Thymus (tissue), 11 donors: Measurements from ENCODE around the gene CD300LF. TPM values are rescaled to one million over a fixed set of nuclear protein-coding genes. Genes with fewer than 3 reads are reported as not detected.

Experiments
- DNase-seq, 9 donors: peaks; one replicate each; pipeline ENCODE4 v3.0.0-alpha.2; 2013; ENCODE audit warnings: low spot score in 9 of 9, low read depth in 6 of 9, missing footprints in 1 of 9
- H3K27ac ChIP-seq, 2 donors: one replicate each; pipeline ENCODE4 v1.5.1; 2013; ENCODE audit warnings: control low read depth in 1 of 2, low read depth in 1 of 2, low read length in 1 of 2, mild to moderate bottlenecking in 1 of 2, moderate library complexity in 1 of 2
- H3K27me3 ChIP-seq, 2 donors: one replicate each; pipeline ENCODE4 v1.5.1; 2013; ENCODE audit warnings: low read length in 1 of 2; ENCODE audit not compliant: control insufficient read depth in 2 of 2, insufficient read depth in 1 of 2
- H3K36me3 ChIP-seq, 2 donors: one replicate each; pipeline ENCODE4 v1.5.1; 2013; ENCODE audit warnings: low read length in 1 of 2, mild to moderate bottlenecking in 1 of 2, moderate library complexity in 1 of 2; ENCODE audit not compliant: control insufficient read depth in 2 of 2, insufficient read depth in 2 of 2
- H3K4me1 ChIP-seq, 2 donors: one replicate each; pipeline ENCODE4 v1.5.1; 2013; ENCODE audit warnings: low read length in 2 of 2; ENCODE audit not compliant: control insufficient read depth in 2 of 2, insufficient read depth in 2 of 2
- H3K4me3 ChIP-seq, 2 donors: one replicate each; pipeline ENCODE4 v1.5.1; 2013; ENCODE audit warnings: low read length in 2 of 2, control low read depth in 1 of 2, mild to moderate bottlenecking in 1 of 2
- H3K9me3 ChIP-seq, 2 donors: one replicate each; pipeline ENCODE4 v1.5.1; 2013; ENCODE audit warnings: low read length in 1 of 2, mild to moderate bottlenecking in 1 of 2; ENCODE audit not compliant: control insufficient read depth in 2 of 2, insufficient read depth in 1 of 2
- WGBS: extraction: QIAGEN DNeasy Blood & Tissue Kit; methylation state at CpG from one replicate; pipeline ENCODE4 v1.1.7; 2013; 5-methylcytosine and 5-hydroxymethylcytosine counted together
- polyA plus RNA-seq: library from polyadenylated mRNA; stranded (reverse); fragments of 200-250 nt; gene quantifications from one replicate; pipeline ENCODE4 v1.2.3, GENCODE V29; 2013
- total RNA-seq: library from RNA; stranded (reverse); fragments of 120-200 nt; gene quantifications from one replicate; pipeline ENCODE4 v1.2.4, GENCODE V29; 2013
- donor health status: healthy.

Gene CD300LF
- total and polyA plus RNA-seq, 2 donors, result 3.4 to 6.0 TPM

DNA sequence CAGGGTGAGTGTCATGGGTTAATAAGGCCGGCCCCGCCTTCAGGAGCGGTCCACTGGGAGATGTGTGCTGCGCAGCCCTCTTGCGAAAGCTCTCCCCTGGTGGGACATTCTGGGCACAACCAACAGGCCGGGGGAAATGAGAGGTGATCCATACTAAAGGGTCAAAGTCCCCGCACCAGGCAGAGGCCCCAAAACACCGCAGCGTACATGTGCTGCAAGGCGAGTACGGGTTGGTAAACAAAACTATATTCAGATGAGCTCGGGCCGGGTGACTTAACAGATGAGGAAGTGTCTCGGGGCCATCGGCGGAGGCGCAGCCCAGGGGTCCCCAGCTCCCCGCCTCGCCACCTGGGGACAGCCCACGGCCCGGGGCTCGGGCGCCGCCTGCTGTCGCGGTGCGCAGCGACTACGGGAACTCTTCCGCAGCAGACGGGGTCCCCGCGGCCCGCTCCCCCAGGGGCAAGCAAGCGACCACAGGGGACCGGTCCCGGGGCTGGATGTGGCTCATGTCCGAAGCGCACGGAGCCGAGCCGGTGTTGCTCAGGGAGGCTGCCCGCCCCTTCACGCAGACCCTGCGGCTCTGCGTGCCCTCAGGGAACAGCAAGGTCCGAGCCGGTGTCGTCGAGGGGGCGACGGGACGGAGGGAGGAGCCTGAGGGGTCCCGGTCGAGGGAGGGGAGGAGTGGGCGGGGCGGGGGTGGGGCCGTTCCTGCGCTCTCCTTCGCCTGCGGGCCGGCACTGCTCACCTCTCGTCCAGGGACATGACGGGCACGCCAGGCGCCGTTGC lies 24.0 kb upstream of the CD300LF start, which contains the start of gene RAB37:
Gene RAB37, plus strand, starts transcription at position 744 of the 786 bp plus-strand sequence. Its CDS starts 17 bp downstream, at position 761.
- 1% methylated on average over 67 of the region's 67 CpGs for WGBS
- Histone ChIP-seq H3K36me3 (peaks cover 0 to 3% of the 10 kb centered on the region in 2 donors), H3K27me3 (peaks cover 0 to 17% of the 10 kb centered on the region in 2 donors), H3K9me3 (peaks cover 0 to 3% of the 10 kb centered on the region in 2 donors), H3K4me3 (peak within 1 kb of the TSS; percentile 71 to 81), H3K27ac (peak within 1 kb of the TSS; percentile 93 to 96), H3K4me1 (peaks cover 22 to 58% of the 10 kb centered on the region in 2 donors)
- DNase-seq, result peak in 5 of 9 donors; percentile 33 to 86 (median 78)

- 96% methylated on average over 3 of the region's 3 CpGs for WGBS
- peaks cover 13 to 33% of the 10 kb centered on the region in 2 donors for H3K4me1 ChIP-seq
- DNase-seq, result no peak
Observed at GRCh38 chr17:74734256-74734655, 21.5 kb upstream of the CD300LF start.

GRCh38 chr17:74733365-74734122 lies 20.8 kb upstream of the CD300LF start:
- Histone ChIP-seq H3K4me1 (peaks cover 5 to 26% of the 10 kb centered on the region in 2 donors), H3K4me3 (no peak overlapping the region), H3K27ac (no peak overlapping the region), H3K9me3 (peaks cover 0 to 3% of the 10 kb centered on the region in 2 donors), H3K36me3 (no peaks in the 10 kb centered on the region), H3K27me3 (peaks cover 0 to 25% of the 10 kb centered on the region in 2 donors)
- no peak for DNase-seq
- WGBS, result 65% methylated on average over 9 of the region's 9 CpGs

More at GRCh38 chr17:74734256-74734655, 21.5 kb upstream of the CD300LF start:
- Histone ChIP-seq H3K4me3 (no peak overlapping the region), H3K36me3 (no peaks in the 10 kb centered on the region), H3K9me3 (peaks cover 0 to 3% of the 10 kb centered on the region in 2 donors), H3K27me3 (peaks cover 0 to 26% of the 10 kb centered on the region in 2 donors), H3K27ac (no peak overlapping the region)

- H3K4me1 ChIP-seq, result peaks cover 0 to 13% of the 10 kb centered on the region in 2 donors
- H3K27ac ChIP-seq, result no peak overlapping the region
- H3K36me3 ChIP-seq, result no peaks in the 10 kb centered on the region
- 88% methylated on average over 12 of the region's 12 CpGs for WGBS
- no peak for DNase-seq
- H3K4me3 ChIP-seq, result no peak overlapping the region
- peaks cover 0 to 3% of the 10 kb centered on the region in 2 donors for H3K9me3 ChIP-seq
- peaks cover 0 to 18% of the 10 kb centered on the region in 2 donors for H3K27me3 ChIP-seq
Observed at GRCh38 chr17:74732042-74732867, 19.5 kb upstream of the CD300LF start.

DNA sequence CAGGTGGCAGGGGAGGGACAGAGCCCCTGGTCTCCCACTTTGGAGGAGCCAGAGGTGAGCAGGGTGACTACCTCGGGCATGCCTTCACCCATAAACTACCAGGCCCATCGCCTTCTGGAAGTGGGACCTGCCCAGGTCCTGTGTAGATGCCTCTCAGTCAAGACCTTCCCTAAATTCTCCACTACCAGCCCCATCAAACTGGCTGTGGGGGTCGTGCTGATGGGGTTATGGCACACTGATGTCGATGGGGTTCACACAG lies 18.6 kb upstream of the CD300LF start:
- H3K4me3 ChIP-seq, result no peak overlapping the region
- H3K4me1 ChIP-seq, result peaks cover 0 to 5% of the 10 kb centered on the region in 2 donors
- 91% methylated on average over 4 of the region's 4 CpGs for WGBS
- no peaks in the 10 kb centered on the region for H3K36me3 ChIP-seq
- peaks cover 0 to 3% of the 10 kb centered on the region in 2 donors for H3K9me3 ChIP-seq
- no peak overlapping the region for H3K27ac ChIP-seq
- peaks cover 0 to 15% of the 10 kb centered on the region in 2 donors for H3K27me3 ChIP-seq
- no peak for DNase-seq

DNA sequence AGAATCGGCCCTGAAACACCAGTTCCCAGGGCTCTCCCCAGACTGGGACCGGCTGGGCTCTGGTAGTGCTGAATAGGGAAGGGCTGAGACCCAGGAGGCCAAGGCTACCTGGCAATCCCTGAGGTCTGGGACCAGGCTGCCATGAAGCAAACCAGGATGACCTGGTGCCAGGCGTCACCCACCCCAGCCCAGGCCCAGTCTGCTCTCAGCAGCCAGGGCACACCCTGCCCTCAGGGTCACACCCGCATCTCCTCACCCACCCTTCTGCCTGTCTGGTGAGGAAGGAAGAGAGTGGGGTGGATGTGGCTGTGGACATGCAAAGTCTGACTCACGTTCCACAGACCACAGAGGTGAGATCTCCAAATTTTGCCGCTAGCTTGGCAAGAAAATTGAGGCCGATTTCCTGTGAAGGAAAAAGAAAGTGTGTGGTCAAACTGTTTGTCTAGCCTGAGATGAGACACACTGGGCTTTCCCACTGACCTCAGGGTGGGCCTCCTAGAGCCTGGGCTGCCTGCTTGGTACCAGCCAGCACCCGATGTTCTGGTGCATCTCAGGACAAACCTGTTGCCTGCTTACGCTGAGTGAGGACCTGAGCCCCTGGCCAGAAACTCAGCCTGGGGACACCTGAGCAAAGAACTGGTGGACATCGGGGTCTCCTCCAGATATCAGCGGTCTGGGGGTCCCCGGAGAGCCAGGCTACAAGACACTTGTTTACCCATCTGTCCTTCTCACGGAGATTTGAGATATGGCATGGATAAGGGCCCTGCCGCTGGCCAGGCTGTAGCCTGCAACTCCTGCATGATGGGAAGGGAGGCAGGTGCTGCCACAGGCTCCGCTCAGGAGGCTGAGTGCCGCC lies 18.0 kb upstream of the CD300LF start:
- no peak for DNase-seq
- H3K27me3 ChIP-seq, result peaks cover 0 to 12% of the 10 kb centered on the region in 2 donors
- no peaks in the 10 kb centered on the region for H3K36me3 ChIP-seq
- H3K9me3 ChIP-seq, result peaks cover 0 to 3% of the 10 kb centered on the region in 2 donors
- H3K4me1 ChIP-seq, result no peaks in the 10 kb centered on the region
- H3K27ac ChIP-seq, result no peak overlapping the region
- WGBS, result 64% methylated on average over 16 of the region's 16 CpGs
- no peak overlapping the region for H3K4me3 ChIP-seq

GRCh38 chr17:74729866-74730265 lies 17.1 kb upstream of the CD300LF start:
- no peaks in the 10 kb centered on the region for H3K36me3 ChIP-seq
- peaks cover 0 to 9% of the 10 kb centered on the region in 2 donors for H3K27me3 ChIP-seq
- DNase-seq, result no peak
- no peaks in the 10 kb centered on the region for H3K4me1 ChIP-seq
- no peak overlapping the region for H3K4me3 ChIP-seq
- H3K9me3 ChIP-seq, result peaks cover 0 to 3% of the 10 kb centered on the region in 2 donors
- WGBS, result 97% methylated on average over 15 of the region's 15 CpGs
- H3K27ac ChIP-seq, result no peak overlapping the region

DNA sequence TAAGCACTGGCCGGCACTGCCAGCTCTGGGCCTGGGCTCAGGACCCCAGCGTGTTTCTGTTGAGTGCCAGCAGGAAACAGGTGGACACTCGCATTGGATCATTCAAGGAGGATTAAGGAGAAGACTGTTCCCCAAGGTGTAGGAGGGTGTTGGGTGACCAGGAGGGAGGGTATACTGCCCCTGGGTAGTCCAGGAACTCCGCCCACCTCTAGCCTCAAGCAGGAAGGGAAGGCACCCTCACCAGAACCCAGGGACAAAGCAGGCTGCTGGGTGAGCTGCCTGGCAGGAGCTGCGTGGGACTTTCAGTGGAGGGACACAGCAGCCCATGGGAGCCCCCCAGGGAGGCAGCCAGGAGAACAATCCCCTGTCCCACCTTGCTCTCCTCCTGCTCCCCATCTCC lies 16.6 kb upstream of the CD300LF start:
- no peak for DNase-seq
- H3K27ac ChIP-seq, result no peak overlapping the region
- H3K4me3 ChIP-seq, result no peak overlapping the region
- WGBS, result 98% methylated on average over 5 of the region's 5 CpGs
- H3K36me3 ChIP-seq, result no peaks in the 10 kb centered on the region
- H3K4me1 ChIP-seq, result no peaks in the 10 kb centered on the region
- peaks cover 0 to 3% of the 10 kb centered on the region in 2 donors for H3K9me3 ChIP-seq
- H3K27me3 ChIP-seq, result peaks cover 0 to 9% of the 10 kb centered on the region in 2 donors
